ENCODE measurements around the gene SLITRK6.
"Not testable (repeated sequence)": the region's sequence is repeated elsewhere in the genome, so short reads cannot be mapped to it uniquely, and the experiment has no call there.

SLITRK6 gene

DNA sequence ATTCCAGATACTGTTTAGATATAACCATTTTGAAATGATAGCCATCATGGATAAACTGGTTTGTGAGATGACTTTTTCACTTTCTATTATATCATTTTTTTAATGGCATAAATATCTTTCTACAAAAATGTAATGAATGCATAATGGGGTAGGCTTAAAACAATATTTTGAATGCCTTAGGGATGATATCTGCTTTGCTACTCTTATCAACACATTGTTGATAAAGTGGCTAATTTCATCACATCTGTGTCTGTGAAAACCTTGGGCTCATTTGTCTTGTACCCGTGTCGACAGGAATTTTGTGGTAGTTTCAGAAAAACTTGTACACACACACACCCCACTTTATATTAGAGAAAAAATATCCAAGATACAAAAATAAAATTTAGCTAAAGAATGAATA, 44.1 kb downstream of the SLITRK6 start:
- H3K36me3 ChIP-seq (ENCODE audit: insufficient read depth, low read length): no peaks in the 10 kb centered on the region
- TF ChIP-seq, protein P1, sequence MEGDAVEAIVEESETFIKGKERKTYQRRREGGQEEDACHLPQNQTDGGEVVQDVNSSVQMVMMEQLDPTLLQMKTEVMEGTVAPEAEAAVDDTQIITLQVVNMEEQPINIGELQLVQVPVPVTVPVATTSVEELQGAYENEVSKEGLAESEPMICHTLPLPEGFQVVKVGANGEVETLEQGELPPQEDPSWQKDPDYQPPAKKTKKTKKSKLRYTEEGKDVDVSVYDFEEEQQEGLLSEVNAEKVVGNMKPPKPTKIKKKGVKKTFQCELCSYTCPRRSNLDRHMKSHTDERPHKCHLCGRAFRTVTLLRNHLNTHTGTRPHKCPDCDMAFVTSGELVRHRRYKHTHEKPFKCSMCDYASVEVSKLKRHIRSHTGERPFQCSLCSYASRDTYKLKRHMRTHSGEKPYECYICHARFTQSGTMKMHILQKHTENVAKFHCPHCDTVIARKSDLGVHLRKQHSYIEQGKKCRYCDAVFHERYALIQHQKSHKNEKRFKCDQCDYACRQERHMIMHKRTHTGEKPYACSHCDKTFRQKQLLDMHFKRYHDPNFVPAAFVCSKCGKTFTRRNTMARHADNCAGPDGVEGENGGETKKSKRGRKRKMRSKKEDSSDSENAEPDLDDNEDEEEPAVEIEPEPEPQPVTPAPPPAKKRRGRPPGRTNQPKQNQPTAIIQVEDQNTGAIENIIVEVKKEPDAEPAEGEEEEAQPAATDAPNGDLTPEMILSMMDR (IDR thresholded peaks at IDR 0.05; ENCODE audit: low read length): no peak
- TF ChIP-seq EZH2 (IDR thresholded peaks at IDR 0.05; ENCODE audit: borderline replicate concordance, low read length): no peak

DNA sequence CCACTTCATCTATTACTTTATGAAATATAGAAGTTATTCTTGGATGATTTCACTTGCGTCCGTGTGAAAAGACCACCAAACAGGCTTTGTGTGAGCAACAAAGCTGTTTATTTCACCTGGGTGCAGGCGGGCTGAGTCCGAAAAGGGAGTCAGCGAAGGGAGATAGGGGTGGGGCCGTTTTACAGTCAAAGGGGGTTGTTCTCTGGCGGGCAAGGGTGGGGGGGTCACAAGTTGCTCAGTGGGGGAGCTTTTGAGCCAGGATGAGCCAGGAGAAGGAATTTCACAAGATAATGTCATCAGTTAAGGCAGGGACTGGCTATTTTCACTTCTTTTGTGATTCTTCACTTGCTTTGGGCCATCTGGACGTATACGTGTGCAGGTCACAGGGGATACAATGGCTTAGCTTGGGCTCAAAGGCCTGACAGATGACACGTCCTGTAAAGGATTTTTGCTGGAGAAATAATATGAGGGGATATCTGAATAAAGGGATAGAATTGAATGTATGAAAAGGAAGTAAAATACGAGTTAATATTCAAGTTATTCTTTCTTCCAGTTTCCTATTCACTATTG, 55.9 kb downstream of the SLITRK6 start:
- not testable (repeated sequence) for H3K4me1 ChIP-seq (ENCODE audit: insufficient read depth, low read length, severe bottlenecking); H3K27ac ChIP-seq (ENCODE audit: low read depth, low read length, poor library complexity, severe bottlenecking); H4K20me1 ChIP-seq (ENCODE audit: insufficient read depth, low read length); H3K9me2 ChIP-seq (ENCODE audit: low read depth, low read length); H3K79me2 ChIP-seq (ENCODE audit: insufficient read depth, low read length); H3K4me2 ChIP-seq (ENCODE audit: low read length); H3K36me3 ChIP-seq (ENCODE audit: insufficient read depth, low read length); H3F3A ChIP-seq (ENCODE audit: insufficient read depth, low read length); H2AFZ ChIP-seq (ENCODE audit: low read length); H3K9ac ChIP-seq (ENCODE audit: low read length); H3K4me3 ChIP-seq (ENCODE audit: low read depth, low read length, poor library complexity, severe bottlenecking); H3K27me3 ChIP-seq (ENCODE audit: insufficient read depth, low read length); H3K9me3 ChIP-seq (ENCODE audit: low read length)

More for the DNA sequence above, 44.1 kb downstream of the SLITRK6 start:
- Histone ChIP-seq H3K27me3 (ENCODE audit: insufficient read depth, low read length) (no peaks in the 10 kb centered on the region), H3K79me2 (ENCODE audit: insufficient read depth, low read length) (no peaks in the 10 kb centered on the region), H3K4me1 (ENCODE audit: insufficient read depth, low read length, severe bottlenecking) (no peaks in the 10 kb centered on the region), H3K9ac (ENCODE audit: low read length) (no peak overlapping the region), H3K9me2 (ENCODE audit: low read depth, low read length) (no peaks in the 10 kb centered on the region), H2AFZ (ENCODE audit: low read length) (no peak overlapping the region), H3K4me3 (ENCODE audit: low read depth, low read length, poor library complexity, severe bottlenecking) (no peak overlapping the region), H3K27ac (ENCODE audit: low read depth, low read length, poor library complexity, severe bottlenecking) (no peak overlapping the region), H3F3A (ENCODE audit: insufficient read depth, low read length) (no peaks in the 10 kb centered on the region), H3K9me3 (ENCODE audit: low read length) (no peaks in the 10 kb centered on the region), H3K4me2 (ENCODE audit: low read length) (no peak overlapping the region), H4K20me1 (ENCODE audit: insufficient read depth, low read length) (no peaks in the 10 kb centered on the region)
